ENCODE data around the gene WDR1. TPM values are rescaled to one million over a fixed set of nuclear protein-coding genes. Genes with fewer than 3 reads are reported as not detected.

The WDR1 gene
- total RNA-seq, 2 experiments from 2014 or later = 77.6 to 152 TPM

DNA sequence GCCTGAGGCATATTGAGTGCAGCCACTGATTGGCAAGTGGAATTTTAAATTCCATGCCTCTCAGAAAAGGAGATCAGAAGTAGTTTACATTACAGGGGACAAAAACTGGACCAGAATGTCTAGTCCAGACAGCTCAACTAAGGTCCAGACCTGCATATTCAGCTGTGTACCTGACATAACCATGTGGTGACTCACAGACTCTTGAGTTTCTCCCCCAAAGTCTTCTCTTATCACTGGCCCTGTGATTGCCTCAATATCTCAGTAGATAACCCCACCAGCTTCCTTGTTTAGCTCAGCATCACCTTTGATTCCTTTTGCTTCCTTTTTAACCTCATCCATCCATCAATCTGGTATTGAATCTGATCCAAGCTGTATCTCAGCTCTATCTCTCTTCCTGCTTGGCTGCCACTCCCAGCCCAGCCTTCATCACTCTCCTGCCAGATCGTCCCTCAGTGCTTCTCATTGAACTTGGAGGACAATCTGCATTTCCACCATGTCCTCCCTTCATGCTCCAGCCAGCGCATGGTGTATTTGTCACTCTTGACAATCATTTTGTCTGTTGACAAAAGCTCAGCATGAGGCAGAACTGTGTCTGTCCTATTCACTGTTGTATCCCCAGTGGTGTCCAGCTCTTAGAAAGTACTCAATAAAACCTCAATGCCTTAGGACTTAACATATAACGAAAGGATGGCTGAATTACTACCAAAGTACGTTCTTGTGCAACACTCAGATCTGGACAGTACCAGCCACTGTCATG lies 67.5 kb downstream of the WDR1 start:
- H3K79me2 ChIP-seq (ENCODE audit: insufficient read depth, low read depth, low read length) = no peaks in the 10 kb centered on the region
- peaks cover 7% of the 10 kb centered on the region for H3K4me1 ChIP-seq (ENCODE audit: insufficient read depth, low read length, poor library complexity, severe bottlenecking)
- intact Hi-C loops (cut with micrococcal nuclease; ENCODE audit: unreplicated experiment) = no loop called here
- no peak overlapping the region for H3K4me3 ChIP-seq (ENCODE audit: low read depth, low read length, poor library complexity, severe bottlenecking)
- POLR2A ChIA-PET = interaction anchor here (1.0 kb wide), 1 partner anchor 15 kb away, joined by 3 read pairs; no protein-coding TSS in a partner anchor
- no peaks in the 10 kb centered on the region for H3K9me2 ChIP-seq (ENCODE audit: insufficient read depth, low read length)
- no peaks in the 10 kb centered on the region for H3K36me3 ChIP-seq (ENCODE audit: insufficient read depth, low read length)
- CTCF ChIA-PET (ENCODE audit: unreplicated experiment) = no interaction called here
- no TSS peak for BruUV-seq (replicated peaks)
- H3K27ac ChIP-seq (ENCODE audit: low read depth, low read length, poor library complexity, severe bottlenecking) = no peak overlapping the region
- H3K9me3 ChIP-seq (ENCODE audit: low read length) = no peaks in the 10 kb centered on the region
- no peak for DNase-seq (ENCODE audit: low spot score)
- no peak overlapping the region for H2AFZ ChIP-seq (ENCODE audit: low read length)
- no peak overlapping the region for H3K4me2 ChIP-seq (ENCODE audit: low read length)
- TF ChIP-seq, protein P1, sequence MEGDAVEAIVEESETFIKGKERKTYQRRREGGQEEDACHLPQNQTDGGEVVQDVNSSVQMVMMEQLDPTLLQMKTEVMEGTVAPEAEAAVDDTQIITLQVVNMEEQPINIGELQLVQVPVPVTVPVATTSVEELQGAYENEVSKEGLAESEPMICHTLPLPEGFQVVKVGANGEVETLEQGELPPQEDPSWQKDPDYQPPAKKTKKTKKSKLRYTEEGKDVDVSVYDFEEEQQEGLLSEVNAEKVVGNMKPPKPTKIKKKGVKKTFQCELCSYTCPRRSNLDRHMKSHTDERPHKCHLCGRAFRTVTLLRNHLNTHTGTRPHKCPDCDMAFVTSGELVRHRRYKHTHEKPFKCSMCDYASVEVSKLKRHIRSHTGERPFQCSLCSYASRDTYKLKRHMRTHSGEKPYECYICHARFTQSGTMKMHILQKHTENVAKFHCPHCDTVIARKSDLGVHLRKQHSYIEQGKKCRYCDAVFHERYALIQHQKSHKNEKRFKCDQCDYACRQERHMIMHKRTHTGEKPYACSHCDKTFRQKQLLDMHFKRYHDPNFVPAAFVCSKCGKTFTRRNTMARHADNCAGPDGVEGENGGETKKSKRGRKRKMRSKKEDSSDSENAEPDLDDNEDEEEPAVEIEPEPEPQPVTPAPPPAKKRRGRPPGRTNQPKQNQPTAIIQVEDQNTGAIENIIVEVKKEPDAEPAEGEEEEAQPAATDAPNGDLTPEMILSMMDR (conservative IDR thresholded peaks at IDR 0.05; ENCODE audit: low read length) = no peak
- no peak for TF ChIP-seq EZH2phosphoT487 (IDR thresholded peaks at IDR 0.05; ENCODE audit: borderline replicate concordance, low read depth, low read length)
- H4K20me1 ChIP-seq (ENCODE audit: insufficient read depth, low read length) = no peaks in the 10 kb centered on the region

DNA sequence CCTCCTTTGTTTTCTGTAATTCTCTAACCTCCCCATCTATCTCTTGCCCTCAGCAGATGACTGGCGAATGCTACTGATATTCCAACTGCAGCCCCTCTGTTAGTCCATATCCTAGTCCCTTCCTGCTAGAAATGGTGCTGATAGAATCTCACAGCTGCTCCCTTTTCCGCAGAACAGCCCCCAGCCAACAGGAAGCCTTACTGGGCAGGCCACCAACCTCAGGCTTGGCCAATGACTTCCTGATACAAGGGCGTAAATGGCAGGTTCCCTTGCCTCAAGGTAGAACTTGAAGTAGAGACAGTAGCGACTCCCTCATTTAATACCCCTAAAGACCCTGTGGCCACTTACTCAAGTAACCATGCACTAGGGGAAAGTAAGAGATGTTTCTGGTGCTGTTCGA lies 68.6 kb downstream of the WDR1 start:
- ChIA-PET POLR2A (no interaction called here), CTCF (ENCODE audit: unreplicated experiment) (no interaction called here)
- Histone ChIP-seq H3K9me2 (ENCODE audit: insufficient read depth, low read length) (no peaks in the 10 kb centered on the region), H2AFZ (ENCODE audit: low read length) (no peak overlapping the region), H3K9me3 (ENCODE audit: low read length) (0 out of 2 replicates have a peak, but pooled peaks cover 4% of the 10 kb centered on the region), H4K20me1 (ENCODE audit: insufficient read depth, low read length) (no peaks in the 10 kb centered on the region), H3K79me2 (ENCODE audit: insufficient read depth, low read depth, low read length) (no peaks in the 10 kb centered on the region), H3K36me3 (ENCODE audit: insufficient read depth, low read length) (no peaks in the 10 kb centered on the region), H3K4me1 (ENCODE audit: insufficient read depth, low read length, poor library complexity, severe bottlenecking) (peaks cover 7% of the 10 kb centered on the region), H3K27ac (ENCODE audit: low read depth, low read length, poor library complexity, severe bottlenecking) (no peak overlapping the region), H3K4me3 (ENCODE audit: low read depth, low read length, poor library complexity, severe bottlenecking) (no peak overlapping the region), H3K4me2 (ENCODE audit: low read length) (no peak overlapping the region)
- intact Hi-C loops (cut with micrococcal nuclease; ENCODE audit: unreplicated experiment) = no loop called here
- TF ChIP-seq, protein P1 (conservative IDR thresholded peaks at IDR 0.05; ENCODE audit: low read length) = no peak
- no peak for TF ChIP-seq EZH2phosphoT487 (IDR thresholded peaks at IDR 0.05; ENCODE audit: borderline replicate concordance, low read depth, low read length)
- no TSS peak for BruUV-seq (replicated peaks)
- no peak for DNase-seq (ENCODE audit: low spot score)

DNA sequence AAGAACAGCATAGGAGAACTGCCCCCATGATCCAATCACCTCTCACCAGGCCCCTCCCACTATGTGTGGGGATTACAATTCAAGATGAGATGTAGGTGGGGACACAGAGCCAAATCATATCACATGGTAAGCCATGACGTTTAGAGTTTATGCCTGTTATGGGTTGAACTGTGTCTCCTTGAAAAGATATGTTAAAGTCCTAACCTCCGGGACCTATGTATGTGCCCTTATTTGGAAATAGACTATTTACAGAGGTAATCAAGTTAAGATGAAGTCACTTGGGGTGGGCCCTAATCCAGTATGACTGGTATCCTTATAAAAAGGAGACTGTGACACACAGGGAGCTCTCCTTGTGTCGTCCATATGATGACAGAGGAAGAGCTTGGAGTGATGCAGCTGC lies 70.1 kb downstream of the WDR1 start:
- ChIA-PET POLR2A (no interaction called here), CTCF (ENCODE audit: unreplicated experiment) (no interaction called here)
- H3K4me1 ChIP-seq (ENCODE audit: insufficient read depth, low read length, poor library complexity, severe bottlenecking) = peaks cover 7% of the 10 kb centered on the region
- no peak overlapping the region for H2AFZ ChIP-seq (ENCODE audit: low read length)
- no peaks in the 10 kb centered on the region for H4K20me1 ChIP-seq (ENCODE audit: insufficient read depth, low read length)
- peaks cover 13% of the 10 kb centered on the region; the same call in 1 of the 2 replicates for H3K9me3 ChIP-seq (ENCODE audit: low read length)
- H3K27ac ChIP-seq (ENCODE audit: low read depth, low read length, poor library complexity, severe bottlenecking) = no peak overlapping the region
- intact Hi-C loops (cut with micrococcal nuclease; ENCODE audit: unreplicated experiment) = no loop called here
- no peaks in the 10 kb centered on the region for H3K36me3 ChIP-seq (ENCODE audit: insufficient read depth, low read length)
- no peak overlapping the region for H3K4me2 ChIP-seq (ENCODE audit: low read length)
- no peak for DNase-seq (ENCODE audit: low spot score)
- H3K4me3 ChIP-seq (ENCODE audit: low read depth, low read length, poor library complexity, severe bottlenecking) = no peak overlapping the region
- H3K79me2 ChIP-seq (ENCODE audit: insufficient read depth, low read depth, low read length) = no peaks in the 10 kb centered on the region
- no peaks in the 10 kb centered on the region for H3K9me2 ChIP-seq (ENCODE audit: insufficient read depth, low read length)
- TF ChIP-seq EZH2phosphoT487 (IDR thresholded peaks at IDR 0.05; ENCODE audit: borderline replicate concordance, low read depth, low read length) = no peak
- no TSS peak for BruUV-seq (replicated peaks)
